SIG-M5 treated with dmso at 0.1 percent for 504 hours (cell line): ENCODE measurements around the gene YWHAE.
"Not testable (repeated sequence)": the region's sequence is repeated elsewhere in the genome, so short reads cannot be mapped to it uniquely, and the experiment has no call there.

Experiments
- DNase-seq: peaks from one replicate; lab custom pipeline; 2025; ENCODE audit not compliant: unreplicated experiment; lab: John Stamatoyannopoulos, UW

The YWHAE gene

GRCh38 chr17:1340371-1340770 lies 59.7 kb downstream of the YWHAE start:
- no peak for DNase-seq

DNA sequence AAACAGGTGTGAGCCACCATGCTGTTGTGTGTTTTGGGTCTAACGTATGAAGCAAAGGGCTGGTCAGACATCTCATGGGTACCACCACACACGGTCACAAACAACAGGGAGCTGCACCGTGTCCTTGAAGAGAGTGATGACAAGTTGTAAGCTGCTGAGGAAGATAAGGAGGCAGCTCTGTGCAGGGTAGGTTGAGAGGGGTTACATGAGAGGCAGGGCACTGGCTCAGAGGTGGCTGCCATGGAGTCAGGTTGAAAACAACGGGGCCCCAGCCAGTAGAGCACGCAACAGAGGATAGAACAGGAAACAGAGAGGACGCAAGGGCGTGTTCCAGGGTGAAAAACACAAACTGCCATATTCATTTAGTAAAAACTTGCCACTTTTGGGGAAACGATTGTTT lies 68.3 kb downstream of the YWHAE start:
- DNase-seq, result no peak

DNA sequence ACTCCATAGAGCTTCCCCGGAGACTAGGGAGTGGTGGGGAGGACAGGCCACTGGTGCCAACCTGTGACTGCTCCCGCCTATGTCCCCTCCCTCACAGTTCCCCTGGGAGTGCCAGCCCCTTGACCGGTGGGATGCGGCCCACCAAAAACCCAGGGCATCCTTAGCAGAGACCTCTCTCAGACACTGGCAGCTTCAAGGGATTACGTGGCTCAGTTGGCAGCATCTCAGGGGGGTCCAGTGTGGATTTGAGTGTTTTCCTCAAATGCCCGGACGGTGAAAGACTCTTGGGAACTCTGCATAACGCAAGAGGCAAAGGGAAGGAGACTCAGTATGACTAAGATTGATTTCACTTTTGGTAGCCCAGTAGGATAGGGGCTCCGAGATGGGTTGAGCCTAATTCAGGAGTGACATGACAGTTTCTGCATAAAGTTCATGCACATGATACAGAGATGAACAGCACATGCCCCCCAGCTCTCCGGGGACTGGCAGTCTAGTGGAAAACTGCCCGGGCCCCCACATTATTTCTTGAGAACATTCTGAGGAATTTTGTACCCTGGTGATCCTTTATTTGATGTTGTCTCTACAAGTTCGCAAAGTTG lies 70.2 kb downstream of the YWHAE start:
- no peak for DNase-seq

- DNase-seq, result no peak
Measured at GRCh38 chr17:1328437-1328836, 71.6 kb downstream of the YWHAE start.

- no peak for DNase-seq
Measured at GRCh38 chr17:1325766-1326165, 74.3 kb downstream of the YWHAE start.

- DNase-seq, result no peak
Measured at GRCh38 chr17:1324201-1324771, 75.7 kb downstream of the YWHAE start.

DNA sequence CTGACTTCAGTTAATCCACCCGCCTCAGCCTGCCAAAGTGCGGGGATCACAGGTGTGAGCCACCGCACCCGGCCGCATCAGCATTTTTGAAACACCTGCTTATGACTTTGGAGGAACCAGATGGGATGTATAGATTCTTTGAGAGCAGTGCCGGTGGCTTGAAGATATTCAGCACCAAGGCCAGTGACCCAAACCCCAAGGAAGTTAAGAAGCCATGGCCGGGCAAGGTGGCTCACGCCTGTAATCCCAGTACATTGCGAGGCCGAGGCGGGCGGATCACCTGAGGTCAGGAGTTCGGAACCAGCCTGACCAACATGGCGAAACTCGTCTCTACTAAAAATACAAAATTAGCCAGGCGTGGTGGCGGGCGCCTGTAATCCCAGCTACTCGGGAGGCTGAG lies 76.7 kb downstream of the YWHAE start:
- no peak for DNase-seq

DNA sequence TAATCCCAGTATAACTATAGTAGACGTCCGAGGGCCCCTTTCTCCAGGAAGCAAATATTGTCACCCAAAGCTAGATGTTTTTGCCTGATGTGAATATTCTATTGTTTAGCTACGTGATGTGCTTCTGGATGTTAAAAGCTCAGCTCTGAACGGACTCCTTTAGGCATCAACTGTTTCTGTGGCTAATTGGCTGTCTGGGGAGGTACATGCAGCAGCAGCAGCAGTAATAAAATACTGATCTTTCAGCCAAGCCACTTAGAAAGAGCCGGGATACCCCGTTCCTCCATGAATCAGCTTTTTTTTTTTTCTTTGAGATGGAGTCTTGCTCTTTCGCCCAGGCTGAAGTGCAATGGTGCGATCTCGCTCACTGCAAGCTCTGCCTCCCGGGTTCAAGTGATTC lies 77.5 kb downstream of the YWHAE start:
- no peak for DNase-seq

DNA sequence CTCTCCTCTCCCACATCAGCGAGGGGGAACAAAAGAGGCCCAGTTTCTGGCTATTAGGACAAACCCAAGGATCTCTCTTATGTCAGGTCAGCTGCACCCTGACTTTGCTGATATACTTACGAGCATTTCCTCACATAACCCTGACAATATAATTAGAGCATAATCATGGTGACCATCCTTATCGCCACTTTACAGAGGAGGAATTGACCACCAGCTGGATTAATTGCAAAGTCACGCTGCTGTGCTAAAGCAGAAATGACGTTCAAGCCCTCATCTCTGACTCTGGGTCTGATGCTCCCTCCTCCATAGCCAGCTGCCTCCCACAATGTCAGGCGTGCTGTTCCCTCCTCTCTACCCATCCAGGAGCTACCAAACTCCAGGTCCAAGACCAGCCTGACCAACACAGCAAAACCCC lies 78.0 kb downstream of the YWHAE start:
- no peak for DNase-seq

DNA sequence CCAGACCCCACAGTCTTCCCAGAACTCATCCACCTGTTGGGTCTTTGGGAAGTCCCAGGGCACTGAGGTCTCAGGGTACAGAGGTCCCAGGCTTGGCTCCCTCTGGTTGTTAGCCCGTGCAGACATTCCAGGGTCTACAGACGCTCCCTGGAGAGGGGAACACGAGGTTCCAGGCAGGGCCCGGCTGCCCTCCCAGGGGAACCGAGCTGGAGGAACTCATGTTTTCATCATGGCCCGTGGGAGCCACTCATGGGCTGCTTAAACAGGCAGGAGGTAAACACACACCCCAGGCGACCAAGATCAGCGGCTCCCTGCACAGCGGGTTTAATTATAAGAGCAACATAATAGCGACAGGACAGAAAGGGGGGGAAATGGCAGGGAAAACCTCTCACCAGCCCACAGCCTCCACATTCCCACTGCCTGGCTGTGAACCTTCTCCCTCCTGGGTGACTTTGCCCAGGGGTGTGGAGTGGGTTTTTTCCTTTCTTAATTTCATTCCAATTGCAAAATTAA lies 84.1 kb downstream of the YWHAE start:
- DNase-seq, result no peak

- no peak for DNase-seq
Measured at GRCh38 chr17:1315409-1315808, 84.6 kb downstream of the YWHAE start.

GRCh38 chr17:1313270-1314005 lies 86.6 kb downstream of the YWHAE start:
- no peak for DNase-seq

DNA sequence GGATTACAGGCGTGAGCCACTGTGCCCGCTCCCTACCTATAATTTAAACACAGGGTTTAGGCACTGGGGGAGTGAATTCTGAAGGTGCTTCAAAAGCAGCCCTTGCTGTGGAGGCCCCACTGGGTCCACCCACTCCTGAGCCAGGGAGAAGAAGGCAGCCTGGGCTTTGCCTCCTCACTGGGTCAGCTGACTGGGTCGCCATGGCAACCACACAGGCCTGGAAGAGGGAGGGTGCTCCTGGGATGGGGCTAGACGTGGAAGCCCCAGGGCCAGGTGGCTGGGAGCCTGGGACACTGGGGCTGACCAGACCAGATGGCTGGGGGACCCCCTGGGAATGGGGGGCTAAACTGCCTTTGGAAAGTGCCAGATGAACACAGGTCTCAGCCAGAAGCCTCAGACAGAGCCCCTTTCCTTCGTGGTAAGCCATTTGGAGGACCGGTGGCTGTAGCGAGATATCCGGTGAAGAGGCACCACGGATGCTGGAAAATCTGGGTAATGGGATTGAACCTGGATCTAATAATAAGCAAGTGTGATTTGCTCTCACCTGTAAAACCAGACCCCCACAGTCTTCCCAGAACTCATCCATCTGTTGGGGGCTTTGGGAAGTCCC lies 87.7 kb downstream of the YWHAE start:
- DNase-seq, result no peak

DNA sequence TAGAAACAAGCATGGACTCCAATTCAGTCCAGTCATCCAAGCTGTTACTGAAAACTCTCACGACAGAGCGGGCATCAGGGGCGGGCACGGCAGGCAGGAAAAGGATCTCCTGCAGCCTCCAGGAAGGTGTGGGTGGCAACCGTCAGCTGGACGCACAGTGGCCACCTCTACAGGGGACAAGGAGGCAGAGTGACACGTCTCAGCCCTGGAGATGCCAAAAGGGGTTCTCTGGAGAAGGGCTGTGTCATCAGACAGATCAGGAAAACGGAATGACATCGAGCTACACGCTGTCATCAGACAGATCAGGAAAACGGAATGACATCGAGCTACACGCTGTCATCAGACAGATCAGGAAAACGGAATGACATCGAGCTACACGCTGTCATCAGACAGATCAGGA lies 92.2 kb downstream of the YWHAE start:
- not testable (repeated sequence) for DNase-seq

GRCh38 chr17:1304962-1305563 lies 95.0 kb downstream of the YWHAE start:
- no peak for DNase-seq

DNA sequence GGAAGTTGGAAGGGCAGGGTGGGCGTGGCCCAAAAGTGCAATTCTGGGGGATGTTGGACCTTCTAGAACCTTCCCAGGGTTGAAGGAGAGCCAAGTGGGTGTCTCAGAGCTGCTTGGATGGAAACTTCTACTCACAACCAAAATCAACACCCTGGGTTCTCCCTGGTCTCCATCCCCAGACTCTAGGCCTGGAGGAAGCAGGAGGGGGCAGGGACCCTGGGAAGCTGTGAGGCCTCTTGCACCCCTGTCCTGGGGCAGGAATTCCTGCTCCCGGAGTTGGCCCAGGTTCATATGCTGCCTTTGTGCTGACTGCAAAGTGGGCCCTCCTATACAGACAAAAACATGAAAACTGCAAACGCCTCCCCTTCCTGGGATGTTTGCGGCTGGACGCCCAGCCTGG lies 95.5 kb downstream of the YWHAE start:
- DNase-seq, result no peak

- DNase-seq, result no peak
Measured at GRCh38 chr17:1302761-1303160, 97.3 kb downstream of the YWHAE start.

DNA sequence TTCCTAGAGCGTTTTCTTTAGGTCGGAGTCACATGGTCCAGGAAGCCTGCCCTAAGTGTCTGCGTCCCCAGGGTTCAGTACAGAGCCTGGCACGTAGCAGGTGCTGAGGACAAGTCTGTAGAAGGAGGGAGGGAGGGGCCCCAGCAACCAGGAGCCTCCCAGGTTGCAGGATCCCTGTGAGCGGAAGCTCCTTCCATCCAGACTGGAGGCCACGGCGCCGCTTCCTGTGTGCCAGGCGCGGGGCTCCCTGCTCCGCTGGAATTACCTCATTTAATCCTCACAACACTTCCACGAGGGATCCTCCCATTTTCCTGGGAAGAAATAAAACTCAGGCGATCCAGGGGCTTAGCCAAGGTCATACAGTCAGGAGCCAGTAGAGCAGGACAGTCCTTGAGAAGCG lies 98.5 kb downstream of the YWHAE start:
- DNase-seq, result no peak

DNA sequence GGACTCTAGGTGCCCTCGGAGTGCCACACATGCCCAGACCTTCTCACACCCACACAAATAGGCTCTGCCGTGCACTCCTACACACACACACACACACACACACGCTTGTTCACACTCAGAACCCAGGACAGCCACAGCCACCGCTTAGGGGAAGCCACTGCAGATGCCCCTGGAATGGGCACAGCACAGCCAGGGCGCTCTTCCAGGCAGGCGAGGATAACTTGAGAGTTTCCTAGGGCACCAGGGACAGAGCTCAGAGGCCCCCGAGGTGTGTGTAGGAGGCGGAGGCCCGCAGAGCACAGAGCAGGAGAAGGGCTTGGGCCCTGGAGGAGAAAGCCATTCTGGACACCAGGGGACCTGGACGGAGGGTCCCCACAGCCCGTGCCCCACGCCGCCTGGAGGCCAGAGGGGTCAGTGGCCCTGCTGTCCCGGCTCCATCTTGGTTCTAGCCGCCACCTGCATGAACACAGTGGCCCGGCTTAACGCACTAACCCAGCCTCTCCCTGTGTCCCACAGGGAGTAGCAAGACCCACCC lies 99.6 kb downstream of the YWHAE start:
- no peak for DNase-seq

DNA sequence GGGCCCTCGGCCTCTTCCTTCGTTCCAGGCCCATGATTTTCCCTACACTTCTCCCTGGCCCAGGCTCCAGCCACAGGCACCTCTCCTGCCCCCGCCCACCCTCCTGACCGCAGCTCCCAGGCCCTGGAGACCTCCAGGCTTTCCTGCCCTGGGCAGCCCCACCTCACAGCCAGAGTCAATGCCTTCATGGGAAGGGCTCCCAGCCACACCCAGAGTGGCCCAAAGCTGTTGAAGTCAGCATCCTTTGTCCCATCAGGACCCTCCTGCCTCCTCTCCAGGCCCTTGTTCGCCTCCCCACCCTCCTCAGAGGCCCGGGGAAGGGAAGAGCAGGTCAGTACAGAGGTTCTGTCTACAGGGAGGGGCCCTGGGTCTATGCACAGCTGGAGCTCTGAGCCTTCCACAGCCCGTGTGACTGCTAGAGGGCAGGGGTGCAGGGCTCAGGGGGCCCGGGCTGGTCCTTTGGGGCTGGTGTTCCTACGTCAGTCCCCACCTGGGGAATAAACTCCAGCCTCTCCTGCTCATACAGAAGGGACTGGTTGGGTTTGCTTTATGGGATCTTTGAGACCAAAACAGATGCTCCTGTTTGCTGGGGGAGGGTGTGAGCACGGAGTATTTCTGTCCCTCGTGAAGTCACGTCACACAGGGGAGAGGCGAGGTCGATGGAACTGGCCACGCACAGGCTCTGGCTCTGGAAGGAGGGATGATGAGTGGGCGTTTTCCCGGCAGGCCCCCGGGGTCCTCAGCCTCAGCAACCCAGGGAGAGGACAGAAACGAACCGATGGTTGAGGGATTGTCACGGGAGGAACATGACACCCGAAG lies 100.3 kb downstream of the YWHAE start:
- no peak for DNase-seq
